KOPT-K1 (cell line): ENCODE results near the gene CD36.

ENCODE experiments used
- H3K27ac ChIP-seq: fragments of 200-600 bp; sonication (generic); 2 replicates; pipeline ENCODE4 v1.5.1; 2016; ENCODE audit warnings: antibody characterized with exemption, mild to moderate bottlenecking, low read depth, low read length; ENCODE audit not compliant: poor library complexity, severe bottlenecking
- H3K36me3 ChIP-seq: fragments of 200-600 bp; sonication (generic); 2 replicates; pipeline ENCODE4 v1.5.1; 2017; ENCODE audit warnings: antibody characterized with exemption, mild to moderate bottlenecking, low read length, moderate library complexity; ENCODE audit not compliant: insufficient read depth
- H3K9me3 ChIP-seq: fragments of 200-600 bp; sonication (generic); 2 replicates; pipeline ENCODE4 v1.5.1; 2017; ENCODE audit warnings: antibody characterized with exemption, low read length, mild to moderate bottlenecking; ENCODE audit not compliant: insufficient read depth, poor library complexity, severe bottlenecking

Gene CD36

DNA sequence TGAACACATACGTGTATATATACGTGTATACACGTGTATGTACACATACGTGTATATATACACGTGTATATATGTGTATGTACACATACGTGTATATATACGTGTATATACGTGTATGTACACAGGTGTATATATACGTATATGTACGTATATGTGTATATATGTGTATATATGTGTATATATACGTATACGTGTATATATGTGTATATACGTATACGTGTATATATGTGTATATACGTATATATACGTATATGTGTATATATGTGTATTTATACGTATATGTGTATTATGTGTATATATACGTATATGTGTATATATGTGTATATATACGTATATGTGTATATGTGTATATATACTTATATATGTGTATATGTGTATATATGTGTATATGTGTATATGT, 44.3 kb downstream of the CD36 start:
- no peaks in the 10 kb centered on the region for H3K36me3 ChIP-seq
- H3K27ac ChIP-seq, result no peak overlapping the region

DNA sequence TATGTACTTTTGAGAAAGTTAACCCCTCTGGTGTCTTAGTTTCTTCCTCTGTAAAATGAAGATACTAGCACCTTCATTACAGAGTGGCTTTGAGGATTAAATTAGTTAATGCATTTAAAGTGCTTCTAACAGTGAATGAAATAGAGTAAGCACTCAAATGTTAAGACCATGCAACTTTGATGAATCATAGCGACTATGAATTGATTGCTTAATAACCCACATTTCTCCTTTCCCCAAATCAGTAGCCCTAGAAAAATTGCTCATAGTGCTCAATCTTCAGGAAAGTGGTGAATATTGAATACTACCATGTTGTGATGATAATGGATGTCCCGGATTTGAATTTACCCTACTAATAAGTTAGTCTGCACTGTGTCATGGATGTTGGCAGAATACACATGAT, 48.1 kb downstream of the CD36 start:
- no peak overlapping the region for H3K27ac ChIP-seq
- H3K9me3 ChIP-seq, result no peaks in the 10 kb centered on the region

More for the DNA sequence above, 44.3 kb downstream of the CD36 start:
- no peaks in the 10 kb centered on the region for H3K9me3 ChIP-seq

GRCh38 chr7:80699045-80699638, 60.7 kb downstream of the CD36 start:
- no peaks in the 10 kb centered on the region for H3K36me3 ChIP-seq
- no peaks in the 10 kb centered on the region for H3K9me3 ChIP-seq
- no peak overlapping the region for H3K27ac ChIP-seq

More for the DNA sequence above, 48.1 kb downstream of the CD36 start:
- no peaks in the 10 kb centered on the region for H3K36me3 ChIP-seq

- H3K36me3 ChIP-seq, result no peaks in the 10 kb centered on the region
- no peaks in the 10 kb centered on the region for H3K9me3 ChIP-seq
- no peak overlapping the region for H3K27ac ChIP-seq
These were observed 61.3 kb downstream of the CD36 start for GRCh38 chr7:80699721-80700256.

DNA sequence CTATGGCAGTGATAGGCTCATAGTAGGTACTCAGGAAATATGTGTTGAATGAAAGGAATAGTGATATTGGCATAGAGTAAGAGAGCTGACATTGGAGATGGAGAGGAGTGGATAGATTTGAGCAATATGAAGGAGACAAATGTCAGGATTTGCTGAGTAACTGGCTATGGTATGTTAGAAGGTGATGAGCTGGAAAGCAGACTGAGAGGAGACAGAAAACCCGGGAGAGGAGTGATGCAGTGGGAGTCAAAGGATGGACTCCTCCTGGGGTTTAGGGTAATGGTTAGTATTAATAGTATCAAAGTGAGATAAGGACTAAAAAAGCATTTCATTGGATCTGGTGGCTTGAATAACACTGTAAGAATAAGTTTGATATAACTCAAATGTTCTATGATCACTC, 64.8 kb downstream of the CD36 start:
- Histone ChIP-seq H3K36me3 (no peaks in the 10 kb centered on the region), H3K27ac (no peak overlapping the region), H3K9me3 (no peaks in the 10 kb centered on the region)

- no peaks in the 10 kb centered on the region for H3K9me3 ChIP-seq
- H3K36me3 ChIP-seq, result no peaks in the 10 kb centered on the region
- H3K27ac ChIP-seq, result no peak overlapping the region
These were observed 66.8 kb downstream of the CD36 start for GRCh38 chr7:80705130-80705781.

DNA sequence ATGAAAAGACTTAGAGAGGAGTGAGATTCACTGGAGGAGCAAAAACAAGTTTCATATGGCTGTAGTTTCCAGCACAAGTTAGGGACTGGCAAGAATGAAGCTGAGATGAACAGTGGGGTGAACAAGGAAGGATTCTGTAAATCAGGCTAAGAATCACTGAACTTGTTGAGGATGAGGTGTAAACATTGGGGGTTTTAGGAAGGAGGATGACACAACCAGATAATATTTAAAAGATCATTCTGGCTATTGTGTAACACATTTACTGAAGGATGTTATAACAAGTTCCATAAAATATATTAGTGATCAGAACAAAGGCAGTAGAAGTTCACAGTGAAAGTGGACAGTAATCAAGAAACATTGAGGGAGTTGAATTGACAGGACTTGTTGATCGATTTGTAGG, 68.9 kb downstream of the CD36 start:
- H3K27ac ChIP-seq, result no peak overlapping the region
- no peaks in the 10 kb centered on the region for H3K9me3 ChIP-seq
- no peaks in the 10 kb centered on the region for H3K36me3 ChIP-seq

DNA sequence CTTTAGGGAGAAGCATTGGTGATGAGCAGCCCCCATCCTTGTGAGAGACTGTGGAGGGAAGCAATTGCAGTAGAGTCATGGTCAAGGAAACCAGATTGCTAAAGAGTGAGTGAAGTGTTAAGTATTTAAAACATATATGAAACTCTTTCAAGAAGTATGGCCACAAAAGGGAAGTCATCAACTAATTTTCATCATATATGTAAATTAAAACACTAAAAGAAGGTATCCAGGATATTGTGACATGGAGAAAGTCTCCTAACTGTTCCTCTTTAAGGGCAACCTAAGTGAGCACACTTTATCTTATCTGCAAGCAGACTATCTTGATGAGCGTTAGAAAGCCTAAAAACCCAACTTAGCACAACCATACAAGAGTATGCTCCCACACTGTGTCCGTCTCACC, 69.7 kb downstream of the CD36 start:
- no peaks in the 10 kb centered on the region for H3K9me3 ChIP-seq
- no peak overlapping the region for H3K27ac ChIP-seq
- no peaks in the 10 kb centered on the region for H3K36me3 ChIP-seq

GRCh38 chr7:80711531-80711930, 73.1 kb downstream of the CD36 start:
- Histone ChIP-seq H3K36me3 (no peaks in the 10 kb centered on the region), H3K9me3 (no peaks in the 10 kb centered on the region), H3K27ac (no peak overlapping the region)

GRCh38 chr7:80719261-80719660, 80.8 kb downstream of the CD36 start:
- no peak overlapping the region for H3K27ac ChIP-seq
- H3K9me3 ChIP-seq, result no peaks in the 10 kb centered on the region
- no peaks in the 10 kb centered on the region for H3K36me3 ChIP-seq

DNA sequence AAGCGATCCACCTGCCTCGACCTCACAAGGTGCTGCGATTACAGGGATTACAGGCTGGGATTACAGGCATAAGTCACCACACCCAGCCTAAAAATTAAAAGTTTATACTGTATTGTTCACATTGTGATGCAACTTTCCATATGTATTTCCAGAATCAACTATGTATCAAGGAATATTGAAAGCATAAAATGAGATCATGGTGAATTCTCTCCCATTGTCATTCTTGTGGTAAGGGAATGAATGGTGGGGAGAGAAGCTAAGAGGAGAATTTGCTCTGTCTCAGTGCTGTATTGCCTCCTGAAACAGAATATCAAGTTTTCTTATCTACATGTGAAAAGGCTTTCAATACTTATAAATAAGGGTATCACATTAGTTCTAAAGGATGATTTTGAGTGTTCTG, 81.7 kb downstream of the CD36 start:
- Histone ChIP-seq H3K36me3 (no peaks in the 10 kb centered on the region), H3K27ac (no peak overlapping the region), H3K9me3 (no peaks in the 10 kb centered on the region)

DNA sequence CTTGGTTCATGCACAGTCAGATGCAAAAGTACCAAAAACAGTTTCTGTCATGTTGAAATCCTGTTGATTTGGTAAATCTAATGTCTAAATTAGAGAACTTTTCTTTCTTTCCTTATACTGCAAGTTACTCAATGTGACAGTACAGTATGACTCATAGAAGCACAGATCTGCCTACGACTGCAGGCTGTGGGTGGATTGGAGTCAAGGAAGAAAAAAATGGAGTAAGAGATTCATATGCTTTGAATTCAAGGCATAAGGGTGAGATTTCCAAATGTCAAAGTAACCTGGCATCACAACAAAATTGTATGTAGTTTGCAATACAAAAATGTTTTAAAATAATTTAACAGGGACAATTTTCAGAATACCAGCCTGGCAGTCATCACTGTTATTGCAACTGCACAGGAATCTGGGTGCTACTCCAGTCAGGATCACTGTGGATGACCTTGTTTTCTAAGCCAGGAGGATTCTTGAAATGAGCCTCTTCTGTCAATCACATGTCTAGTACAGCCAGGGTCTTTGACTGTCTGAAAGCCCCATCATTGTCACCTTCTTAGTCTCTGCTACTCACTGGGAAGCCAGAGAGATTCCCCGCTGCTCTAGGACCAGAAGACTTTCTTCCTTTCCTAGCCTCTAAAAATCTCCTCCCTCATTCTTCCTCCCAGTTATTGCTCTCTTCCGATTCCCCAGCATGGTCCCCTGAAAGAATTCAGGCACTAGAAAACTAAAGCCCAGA, 83.6 kb downstream of the CD36 start:
- Histone ChIP-seq H3K36me3 (no peaks in the 10 kb centered on the region), H3K9me3 (no peaks in the 10 kb centered on the region), H3K27ac (no peak overlapping the region)

GRCh38 chr7:80722616-80723195, 84.3 kb downstream of the CD36 start:
- no peak overlapping the region for H3K27ac ChIP-seq
- no peaks in the 10 kb centered on the region for H3K36me3 ChIP-seq
- no peaks in the 10 kb centered on the region for H3K9me3 ChIP-seq

DNA sequence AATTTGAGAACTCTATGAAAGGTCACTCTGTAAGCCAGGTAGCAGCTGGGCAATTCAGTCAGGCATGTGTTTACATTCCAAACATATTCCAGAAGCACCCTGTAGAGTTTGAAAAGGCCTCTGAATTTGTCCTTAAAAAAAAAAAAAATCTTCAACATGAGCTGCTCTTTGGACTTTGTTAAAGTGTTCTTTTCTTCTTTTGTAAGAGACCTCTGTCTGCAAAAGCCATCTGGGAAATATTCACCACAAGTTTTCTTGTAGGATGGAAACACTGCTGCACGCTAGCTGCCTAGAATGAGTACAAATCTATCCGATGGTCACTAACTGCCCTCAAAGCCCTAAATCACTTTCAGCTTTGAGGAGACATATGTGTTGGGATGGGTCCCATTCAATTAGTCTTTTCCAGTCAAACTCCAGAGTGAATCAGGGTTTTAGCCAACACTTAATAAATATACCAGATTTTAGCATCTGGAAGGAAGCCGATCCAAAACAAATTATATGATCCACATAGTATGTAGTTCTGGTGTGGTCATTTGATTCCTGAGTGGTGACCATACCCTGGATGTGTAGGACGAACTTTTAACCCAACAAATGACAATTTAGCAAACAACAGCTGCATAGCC, 85.9 kb downstream of the CD36 start:
- no peak overlapping the region for H3K27ac ChIP-seq
- H3K9me3 ChIP-seq, result no peaks in the 10 kb centered on the region
- H3K36me3 ChIP-seq, result no peaks in the 10 kb centered on the region

DNA sequence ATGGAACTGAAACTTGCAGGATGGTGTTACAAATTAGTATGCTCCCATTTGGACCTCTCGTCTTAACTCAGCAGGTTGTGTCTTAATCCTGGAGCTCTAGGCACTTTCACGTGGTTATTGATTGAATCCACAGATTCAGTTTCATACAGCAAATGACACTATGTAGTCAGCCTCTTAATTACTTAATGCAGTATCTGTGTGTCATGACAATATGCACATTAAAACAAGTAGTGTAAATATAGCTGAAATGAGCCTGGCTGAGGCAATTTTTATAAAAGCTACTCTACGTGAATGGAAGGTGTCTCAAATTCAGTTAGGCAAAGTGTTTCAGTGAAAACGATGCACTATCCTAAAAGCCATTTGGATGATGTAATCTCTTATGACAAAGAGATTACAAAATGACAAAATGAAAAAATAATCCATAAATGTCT, 86.8 kb downstream of the CD36 start:
- Histone ChIP-seq H3K27ac (no peak overlapping the region), H3K36me3 (no peaks in the 10 kb centered on the region), H3K9me3 (no peaks in the 10 kb centered on the region)
